ENCODE measurements around the gene MYPN. TPM values are rescaled to one million over a fixed set of nuclear protein-coding genes. Genes with fewer than 3 reads are reported as not detected.

MYPN gene
- total RNA-seq, 4 donors from 2014 or later = 118 to 342 (median 193) TPM

- H3K4me3 ChIP-seq = no peak overlapping the region
- H3K9me3 ChIP-seq = no peaks in the 10 kb centered on the region
- no peak for ATAC-seq
- no peaks in the 10 kb centered on the region for H3K27me3 ChIP-seq
- H3K4me1 ChIP-seq = no peaks in the 10 kb centered on the region
- peak overlapping the region in 3 of 4 donors; percentile 11 to 24 (median 22) for H3K27ac ChIP-seq
- no peak for DNase-seq
- intact Hi-C loops (cut with DNase I; ENCODE audit: low total_unique reads) (no loop called here), in situ Hi-C loops (cut with MboI; ENCODE audit: low sequenced_read_pairs in 4 of 4) (no loop called here)
- H3K36me3 ChIP-seq = peaks cover 0 to 62% of the 10 kb centered on the region in 2 donors
- TF ChIP-seq CTCF (IDR thresholded peaks at IDR 0.05 in 4 of 5, conservative IDR thresholded peaks at IDR 0.05 in 1 of 5) = peak in 2 of 5 experiments; percentile 11 to 19
- no peak for TF ChIP-seq POLR2A (IDR thresholded peaks at IDR 0.05)
These were observed 99.2 kb downstream of the MYPN start for GRCh38 chr10:68208424-68209042.

- H3K4me3 ChIP-seq = no peak overlapping the region
- no peaks in the 10 kb centered on the region for H3K27me3 ChIP-seq
- intact Hi-C loops (cut with DNase I; ENCODE audit: low total_unique reads) (loop anchor here (5.0 kb wide), 1 partner anchor 91 kb away; no protein-coding TSS in a partner anchor), in situ Hi-C loops (cut with MboI; ENCODE audit: low sequenced_read_pairs in 4 of 4) (no loop called here)
- TF ChIP-seq CTCF (IDR thresholded peaks at IDR 0.05 in 4 of 5, conservative IDR thresholded peaks at IDR 0.05 in 1 of 5) (no peak), POLR2A (IDR thresholded peaks at IDR 0.05) (no peak)
- H3K27ac ChIP-seq = no peak overlapping the region
- peaks cover 0 to 70% of the 10 kb centered on the region in 2 donors for H3K36me3 ChIP-seq
- no peaks in the 10 kb centered on the region for H3K9me3 ChIP-seq
- DNase-seq (no peak), ATAC-seq (no peak)
- H3K4me1 ChIP-seq = no peaks in the 10 kb centered on the region
These were observed 102.4 kb downstream of the MYPN start for GRCh38 chr10:68211669-68212068.

- DNase-seq (no peak), ATAC-seq (no peak)
- Histone ChIP-seq H3K4me1 (no peaks in the 10 kb centered on the region), H3K9me3 (no peaks in the 10 kb centered on the region), H3K36me3 (peaks cover 0 to 67% of the 10 kb centered on the region in 2 donors), H3K27ac (no peak overlapping the region), H3K27me3 (no peaks in the 10 kb centered on the region), H3K4me3 (no peak overlapping the region)
- peak; percentile 25 to 42 (median 33) for TF ChIP-seq CTCF (IDR thresholded peaks at IDR 0.05 in 4 of 5, conservative IDR thresholded peaks at IDR 0.05 in 1 of 5)
- TF ChIP-seq POLR2A (IDR thresholded peaks at IDR 0.05) = no peak
- in situ Hi-C loops (cut with MboI; ENCODE audit: low sequenced_read_pairs in 4 of 4) = no loop called here
- intact Hi-C loops (cut with DNase I; ENCODE audit: low total_unique reads) = loop anchor here (1.0 to 5.0 kb wide), 2 partner anchors 89 to 133 kb away; no protein-coding TSS in a partner anchor
These were observed 103.5 kb downstream of the MYPN start for GRCh38 chr10:68212721-68213352.

- Histone ChIP-seq H3K36me3 (peaks cover 0 to 32% of the 10 kb centered on the region in 2 donors), H3K4me3 (no peak overlapping the region), H3K27me3 (no peaks in the 10 kb centered on the region), H3K27ac (no peak overlapping the region), H3K4me1 (no peaks in the 10 kb centered on the region), H3K9me3 (no peaks in the 10 kb centered on the region)
- in situ Hi-C loops (cut with MboI; ENCODE audit: low sequenced_read_pairs in 4 of 4) (no loop called here), intact Hi-C loops (cut with DNase I; ENCODE audit: low total_unique reads) (no loop called here)
- TF ChIP-seq CTCF (IDR thresholded peaks at IDR 0.05 in 4 of 5, conservative IDR thresholded peaks at IDR 0.05 in 1 of 5) = no peak
- TF ChIP-seq POLR2A (IDR thresholded peaks at IDR 0.05) = no peak
- ATAC-seq (no peak), DNase-seq (no peak)
These were observed 109.5 kb downstream of the MYPN start for GRCh38 chr10:68218786-68219185.

All from gastrocnemius medialis (tissue), 4 donors.